HEK293 (cell line): ENCODE results near the gene MTFP1.

Experiments used
- CTCF ChIP-seq: fragments of 450-650 bp; formaldehyde crosslinking; IDR thresholded peaks from 2 replicates; pipeline ENCODE4 v1.5.1; 2016; ENCODE audit warnings: missing biosample characterization, missing genetic modification characterization
- GFI1B ChIP-seq: fragments of 450-650 bp; formaldehyde crosslinking; IDR thresholded peaks from 2 replicates; pipeline ENCODE4 v1.5.1; 2016; ENCODE audit warnings: missing biosample characterization, missing genetic modification characterization
- GLI2 ChIP-seq: fragments of 450-650 bp; formaldehyde crosslinking; IDR thresholded peaks from 2 replicates; pipeline ENCODE4; 2017; ENCODE audit warnings: missing biosample characterization, missing genetic modification characterization, low read depth, borderline replicate concordance
- GLIS2 ChIP-seq: fragments of 450-650 bp; formaldehyde crosslinking; IDR thresholded peaks from 2 replicates; pipeline ENCODE4 v1.5.1; 2016; ENCODE audit warnings: missing biosample characterization, missing genetic modification characterization
- REST ChIP-seq: fragments of 450-650 bp; formaldehyde crosslinking; IDR thresholded peaks from 2 replicates; pipeline ENCODE4 v1.5.1; 2016; ENCODE audit warnings: missing biosample characterization, missing genetic modification characterization
- SALL2 ChIP-seq: fragments of 450-650 bp; formaldehyde crosslinking; IDR thresholded peaks from 2 replicates; pipeline ENCODE4 v1.5.0; 2017; ENCODE audit warnings: missing biosample characterization, mild to moderate bottlenecking, missing genetic modification characterization, borderline replicate concordance
- WT1 ChIP-seq: fragments of 450-650 bp; formaldehyde crosslinking; IDR thresholded peaks from 2 replicates; pipeline ENCODE4 v1.5.1; 2016; ENCODE audit warnings: missing biosample characterization, missing genetic modification characterization
- ZNF175 ChIP-seq: fragments of 450-650 bp; formaldehyde crosslinking; IDR thresholded peaks from 2 replicates; pipeline ENCODE4 v1.5.1; 2016; ENCODE audit warnings: missing biosample characterization, missing genetic modification characterization
- ZNF2 ChIP-seq: fragments of 450-650 bp; formaldehyde crosslinking; IDR thresholded peaks from 2 replicates; pipeline ENCODE4 v1.5.1; 2016; ENCODE audit warnings: missing biosample characterization, missing genetic modification characterization
- ZNF214 ChIP-seq: fragments of 450-650 bp; formaldehyde crosslinking; IDR thresholded peaks from 2 replicates; pipeline ENCODE4 v1.5.1; 2017; ENCODE audit warnings: missing biosample characterization, mild to moderate bottlenecking, missing genetic modification characterization, borderline replicate concordance
- ZNF23 ChIP-seq: fragments of 450-650 bp; formaldehyde crosslinking; IDR thresholded peaks from 2 replicates; pipeline ENCODE4 v1.5.1; 2016; ENCODE audit warnings: missing biosample characterization, missing genetic modification characterization, borderline replicate concordance
- ZNF324 ChIP-seq: fragments of 450-650 bp; formaldehyde crosslinking; IDR thresholded peaks from 2 replicates; pipeline ENCODE4 v1.5.1; 2016; ENCODE audit warnings: missing biosample characterization, missing genetic modification characterization
- ZNF354C ChIP-seq: fragments of 450-650 bp; formaldehyde crosslinking; IDR thresholded peaks from 2 replicates; pipeline ENCODE4 v1.5.1; 2016; ENCODE audit warnings: missing biosample characterization, missing genetic modification characterization, low read depth, borderline replicate concordance
- ZNF518A ChIP-seq: fragments of 450-650 bp; formaldehyde crosslinking; conservative IDR thresholded peaks from 2 replicates; pipeline ENCODE4 v1.5.1; 2016; ENCODE audit warnings: low read depth, missing biosample characterization, missing genetic modification characterization
- ZNF791 ChIP-seq: fragments of 450-650 bp; formaldehyde crosslinking; IDR thresholded peaks from 2 replicates; pipeline ENCODE4 v1.5.1; 2016; ENCODE audit warnings: missing biosample characterization, missing genetic modification characterization
- ZNF830 ChIP-seq: fragments of 450-650 bp; IDR thresholded peaks from 2 replicates; pipeline ENCODE4 v1.5.0; 2018; ENCODE audit warnings: missing biosample characterization, missing genetic modification characterization, low read depth, mild to moderate bottlenecking, moderate library complexity
- TF ChIP-seq, protein P1 (sequence below): fragments of 450-650 bp; formaldehyde crosslinking; IDR thresholded peaks from 2 replicates; pipeline ENCODE4 v1.5.1; 2016; ENCODE audit warnings: missing biosample characterization, missing genetic modification characterization, borderline replicate concordance
- TF ChIP-seq, protein P2 (sequence below): fragments of 450-650 bp; formaldehyde crosslinking; optimal IDR thresholded peaks from 2 replicates; pipeline ENCODE3; 2016; ENCODE audit warnings: missing biosample characterization, mild to moderate bottlenecking, missing genetic modification characterization
- TF ChIP-seq, protein P3 (sequence below): fragments of 450-650 bp; formaldehyde crosslinking; IDR thresholded peaks from 2 replicates; pipeline ENCODE4 v1.5.1; 2017; ENCODE audit warnings: missing biosample characterization, missing genetic modification characterization
- TF ChIP-seq, protein P4 (sequence below): fragments of 450-650 bp; formaldehyde crosslinking; IDR thresholded peaks from 2 replicates; pipeline ENCODE4 v1.5.1; 2016; ENCODE audit warnings: missing biosample characterization, missing genetic modification characterization

Gene MTFP1

DNA sequence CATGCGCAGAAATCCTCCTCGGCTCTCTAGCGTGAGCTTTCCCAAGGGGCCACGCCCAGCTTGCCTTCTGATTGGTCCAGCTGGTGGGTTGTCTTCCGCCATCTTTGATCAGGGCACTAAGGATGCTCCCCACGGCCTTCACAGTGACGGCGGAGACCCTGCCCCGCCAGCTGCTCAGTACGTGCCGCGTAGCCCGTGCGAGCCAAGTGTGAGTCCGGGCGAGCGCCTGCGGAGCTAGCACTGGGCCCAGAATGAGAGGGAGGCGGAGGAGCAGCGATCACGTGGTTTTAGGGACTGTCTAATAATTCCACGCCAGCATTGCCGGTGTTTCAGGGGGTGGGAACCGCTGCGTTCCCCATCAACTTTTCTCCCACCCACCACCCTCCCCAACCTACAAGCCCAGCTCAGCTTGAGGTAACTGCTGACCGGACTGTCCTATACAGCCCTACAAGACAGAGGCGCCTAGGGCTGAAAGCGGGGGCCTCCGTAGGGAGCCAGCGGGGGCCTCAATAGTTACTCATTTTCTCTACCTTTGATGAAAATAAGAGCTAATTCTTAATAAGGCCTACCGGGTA is 1.5 kb upstream of the MTFP1 start (continued):
- TF ChIP-seq, protein P1, sequence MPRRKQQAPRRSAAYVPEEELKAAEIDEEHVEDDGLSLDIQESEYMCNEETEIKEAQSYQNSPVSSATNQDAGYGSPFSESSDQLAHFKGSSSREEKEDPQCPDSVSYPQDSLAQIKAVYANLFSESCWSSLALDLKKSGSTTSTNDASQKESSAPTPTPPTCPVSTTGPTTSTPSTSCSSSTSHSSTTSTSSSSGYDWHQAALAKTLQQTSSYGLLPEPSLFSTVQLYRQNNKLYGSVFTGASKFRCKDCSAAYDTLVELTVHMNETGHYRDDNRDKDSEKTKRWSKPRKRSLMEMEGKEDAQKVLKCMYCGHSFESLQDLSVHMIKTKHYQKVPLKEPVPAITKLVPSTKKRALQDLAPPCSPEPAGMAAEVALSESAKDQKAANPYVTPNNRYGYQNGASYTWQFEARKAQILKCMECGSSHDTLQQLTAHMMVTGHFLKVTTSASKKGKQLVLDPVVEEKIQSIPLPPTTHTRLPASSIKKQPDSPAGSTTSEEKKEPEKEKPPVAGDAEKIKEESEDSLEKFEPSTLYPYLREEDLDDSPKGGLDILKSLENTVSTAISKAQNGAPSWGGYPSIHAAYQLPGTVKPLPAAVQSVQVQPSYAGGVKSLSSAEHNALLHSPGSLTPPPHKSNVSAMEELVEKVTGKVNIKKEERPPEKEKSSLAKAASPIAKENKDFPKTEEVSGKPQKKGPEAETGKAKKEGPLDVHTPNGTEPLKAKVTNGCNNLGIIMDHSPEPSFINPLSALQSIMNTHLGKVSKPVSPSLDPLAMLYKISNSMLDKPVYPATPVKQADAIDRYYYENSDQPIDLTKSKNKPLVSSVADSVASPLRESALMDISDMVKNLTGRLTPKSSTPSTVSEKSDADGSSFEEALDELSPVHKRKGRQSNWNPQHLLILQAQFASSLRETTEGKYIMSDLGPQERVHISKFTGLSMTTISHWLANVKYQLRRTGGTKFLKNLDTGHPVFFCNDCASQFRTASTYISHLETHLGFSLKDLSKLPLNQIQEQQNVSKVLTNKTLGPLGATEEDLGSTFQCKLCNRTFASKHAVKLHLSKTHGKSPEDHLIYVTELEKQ = no peak
- TF ChIP-seq, protein P2, sequence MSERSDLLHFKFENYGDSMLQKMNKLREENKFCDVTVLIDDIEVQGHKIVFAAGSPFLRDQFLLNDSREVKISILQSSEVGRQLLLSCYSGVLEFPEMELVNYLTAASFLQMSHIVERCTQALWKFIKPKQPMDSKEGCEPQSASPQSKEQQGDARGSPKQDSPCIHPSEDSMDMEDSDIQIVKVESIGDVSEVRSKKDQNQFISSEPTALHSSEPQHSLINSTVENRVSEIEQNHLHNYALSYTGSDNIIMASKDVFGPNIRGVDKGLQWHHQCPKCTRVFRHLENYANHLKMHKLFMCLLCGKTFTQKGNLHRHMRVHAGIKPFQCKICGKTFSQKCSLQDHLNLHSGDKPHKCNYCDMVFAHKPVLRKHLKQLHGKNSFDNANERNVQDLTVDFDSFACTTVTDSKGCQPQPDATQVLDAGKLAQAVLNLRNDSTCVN (tag by site-specific recombination) = peak; percentile 92
- TF ChIP-seq ZNF354C (tag by site-specific recombination) (no peak), ZNF324 (tag by site-specific recombination) (peak; percentile 66; the same call in 1 of the 2 replicates), ZNF2 (no peak; the same call in 1 of the 2 replicates), ZNF518A (tag by site-specific recombination) (peak; percentile 64), GLIS2 (peak; percentile 69), GFI1B (tag by site-specific recombination) (no peak), WT1 (tag by site-specific recombination) (peak; percentile 72), SALL2 (tag by site-specific recombination) (no peak), ZNF175 (no peak), GLI2 (tag by site-specific recombination) (no peak), ZNF23 (tag by site-specific recombination) (no peak), ZNF214 (no peak), ZNF791 (no peak), ZNF830 (tag by site-specific recombination) (no peak), CTCF (no peak; the same call in 1 of the 2 replicates), REST (tag by site-specific recombination) (no peak)
- TF ChIP-seq, protein P3, sequence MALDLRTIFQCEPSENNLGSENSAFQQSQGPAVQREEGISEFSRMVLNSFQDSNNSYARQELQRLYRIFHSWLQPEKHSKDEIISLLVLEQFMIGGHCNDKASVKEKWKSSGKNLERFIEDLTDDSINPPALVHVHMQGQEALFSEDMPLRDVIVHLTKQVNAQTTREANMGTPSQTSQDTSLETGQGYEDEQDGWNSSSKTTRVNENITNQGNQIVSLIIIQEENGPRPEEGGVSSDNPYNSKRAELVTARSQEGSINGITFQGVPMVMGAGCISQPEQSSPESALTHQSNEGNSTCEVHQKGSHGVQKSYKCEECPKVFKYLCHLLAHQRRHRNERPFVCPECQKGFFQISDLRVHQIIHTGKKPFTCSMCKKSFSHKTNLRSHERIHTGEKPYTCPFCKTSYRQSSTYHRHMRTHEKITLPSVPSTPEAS (tag by site-specific recombination) = no peak
- TF ChIP-seq, protein P4, sequence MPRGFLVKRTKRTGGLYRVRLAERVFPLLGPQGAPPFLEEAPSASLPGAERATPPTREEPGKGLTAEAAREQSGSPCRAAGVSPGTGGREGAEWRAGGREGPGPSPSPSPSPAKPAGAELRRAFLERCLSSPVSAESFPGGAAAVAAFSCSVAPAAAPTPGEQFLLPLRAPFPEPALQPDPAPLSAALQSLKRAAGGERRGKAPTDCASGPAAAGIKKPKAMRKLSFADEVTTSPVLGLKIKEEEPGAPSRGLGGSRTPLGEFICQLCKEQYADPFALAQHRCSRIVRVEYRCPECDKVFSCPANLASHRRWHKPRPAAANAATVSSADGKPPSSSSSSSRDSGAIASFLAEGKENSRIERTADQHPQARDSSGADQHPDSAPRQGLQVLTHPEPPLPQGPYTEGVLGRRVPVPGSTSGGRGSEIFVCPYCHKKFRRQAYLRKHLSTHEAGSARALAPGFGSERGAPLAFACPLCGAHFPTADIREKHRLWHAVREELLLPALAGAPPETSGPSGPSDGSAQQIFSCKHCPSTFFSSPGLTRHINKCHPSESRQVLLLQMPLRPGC (tag by site-specific recombination) = no peak; the same call in 1 of the 2 replicates
